Stimulated activated CD4-positive, alpha-beta T cell treated with anti-CD3 and anti-CD28 coated beads, Interleukin-4, amount 100 ng/mL, for 4 hours (primary cell): ENCODE results near the gene DYNC1LI1.

ENCODE experiments used
- DNase-seq, 2 experiments: peaks; one replicate each; pipeline ENCODE4 v3.0.0-alpha.2; 2020

Gene DYNC1LI1

DNA sequence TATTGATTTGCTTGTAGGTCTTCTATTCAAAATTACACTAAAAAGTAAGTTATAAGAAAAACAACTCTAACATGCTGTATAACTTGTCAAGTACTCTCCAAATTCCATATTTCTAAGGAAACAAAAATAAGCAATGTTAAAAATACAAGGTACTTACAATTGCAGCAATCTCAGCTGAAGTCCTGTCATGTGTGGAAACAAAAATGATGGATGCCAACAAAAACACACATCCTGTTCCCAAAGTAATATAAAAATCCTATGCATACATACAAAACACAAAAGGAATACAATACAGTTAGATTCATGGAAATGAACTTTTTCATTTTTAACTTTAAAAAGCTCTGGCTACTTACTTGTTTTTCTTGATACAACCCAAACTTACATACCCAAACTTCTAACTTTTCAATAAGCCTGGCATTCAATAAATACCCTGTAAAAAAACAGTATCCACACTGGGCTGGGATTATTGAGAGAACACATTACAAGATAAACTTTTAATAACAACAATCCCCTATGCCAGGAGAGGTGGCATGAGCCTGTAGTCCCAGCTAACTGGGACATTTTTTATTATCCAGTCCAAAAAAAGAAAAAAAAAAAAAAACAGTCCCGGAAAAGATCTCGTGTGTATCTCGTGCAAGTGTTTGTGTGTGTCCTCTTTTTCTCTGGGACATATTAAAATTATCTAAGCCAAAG, 82.7 kb downstream of the DYNC1LI1 start:
- no peak for DNase-seq

DNA sequence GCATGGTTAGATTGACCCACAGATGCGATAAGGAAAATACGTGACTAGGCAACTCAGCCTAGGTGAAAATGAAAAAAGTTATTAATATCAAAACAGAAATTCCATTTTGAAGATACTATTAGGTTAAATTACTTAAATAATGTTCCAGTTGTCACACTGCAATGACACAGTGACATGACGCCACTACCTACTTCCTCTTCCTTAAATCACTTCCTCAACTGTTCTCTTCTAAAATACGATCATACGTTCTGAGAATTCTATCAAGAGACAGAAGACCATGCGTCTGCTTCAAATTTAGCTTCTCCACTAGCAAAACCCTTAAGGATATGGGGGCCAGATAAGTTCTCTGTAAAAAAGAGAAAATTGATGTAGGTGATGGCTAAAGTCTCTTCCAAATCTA, 86.2 kb downstream of the DYNC1LI1 start:
- no peak for DNase-seq

DNA sequence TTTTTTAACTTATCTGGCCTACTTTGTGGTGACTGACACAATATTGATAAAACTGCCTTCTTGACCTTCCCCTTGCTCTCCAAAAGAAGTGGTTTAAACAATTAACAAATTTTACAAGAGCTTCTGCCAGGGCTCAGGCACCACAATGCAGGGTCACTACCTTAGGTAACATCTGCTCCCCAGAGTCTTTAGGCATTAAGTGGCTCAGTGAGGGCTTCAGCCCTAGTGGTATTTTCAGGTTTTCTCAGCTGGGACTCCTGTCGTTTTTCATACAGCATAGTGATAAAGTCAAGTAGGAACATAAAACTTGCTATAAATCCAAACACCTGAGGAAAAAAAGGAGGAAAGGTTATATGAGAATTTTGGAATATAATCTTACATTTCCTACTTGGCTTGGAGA, 86.9 kb downstream of the DYNC1LI1 start:
- no peak for DNase-seq

DNA sequence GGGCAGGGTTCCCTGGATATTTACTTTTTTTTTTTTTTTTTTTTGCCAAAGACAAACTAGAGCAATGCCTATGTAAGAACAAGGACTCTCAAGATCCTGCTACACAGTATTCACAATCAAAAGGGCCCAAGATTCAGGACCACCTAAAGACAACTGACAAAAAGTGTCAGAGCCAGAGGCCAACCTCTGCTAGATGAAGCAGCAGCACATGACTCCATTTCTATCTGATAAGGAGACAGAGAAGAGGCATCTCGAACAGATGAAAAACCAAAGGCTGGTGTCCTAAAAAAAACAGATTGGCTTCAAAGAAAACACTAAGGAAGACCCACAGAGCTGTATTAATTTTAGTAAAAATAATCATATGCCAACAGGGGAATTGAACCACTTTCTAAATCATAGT, 88.0 kb downstream of the DYNC1LI1 start:
- no peak for DNase-seq

DNA sequence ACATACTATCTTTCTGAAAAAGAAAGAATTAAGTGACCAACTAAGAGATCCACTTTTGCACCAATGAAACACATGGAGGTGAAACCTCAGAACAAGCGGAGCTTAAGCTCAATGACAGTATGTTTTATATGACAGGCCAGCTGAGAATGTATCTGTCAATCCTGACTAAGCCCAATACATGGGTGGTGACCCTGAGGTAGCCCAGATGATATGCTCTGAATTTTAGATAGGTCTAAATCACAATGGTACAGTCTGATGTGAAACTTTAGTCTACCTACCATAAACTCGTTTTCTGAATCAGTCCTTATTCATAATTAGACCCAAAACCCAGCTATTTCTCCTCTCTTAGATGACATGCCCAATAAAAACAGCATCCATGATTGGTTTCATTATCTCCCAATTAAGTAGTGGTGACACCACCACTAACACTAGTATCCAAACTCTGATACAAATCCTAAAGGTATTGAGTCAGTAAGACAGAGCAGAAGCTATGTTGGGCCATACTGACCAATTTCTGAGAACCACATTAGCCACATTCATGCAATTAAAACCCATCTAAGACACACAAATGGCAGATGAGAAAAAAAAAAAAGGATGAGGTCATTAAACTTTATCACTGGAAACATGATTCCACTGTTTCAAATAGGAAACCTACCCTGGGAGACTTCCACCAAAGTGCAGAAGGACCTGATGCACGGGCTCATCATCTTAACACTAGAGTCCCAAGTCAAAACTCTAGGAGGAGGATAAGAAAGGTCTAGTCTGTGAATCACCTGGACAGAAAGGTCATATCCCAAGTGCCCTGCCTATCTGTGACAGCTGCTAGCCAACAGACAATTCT, 88.6 kb downstream of the DYNC1LI1 start:
- DNase-seq, result no peak

DNA sequence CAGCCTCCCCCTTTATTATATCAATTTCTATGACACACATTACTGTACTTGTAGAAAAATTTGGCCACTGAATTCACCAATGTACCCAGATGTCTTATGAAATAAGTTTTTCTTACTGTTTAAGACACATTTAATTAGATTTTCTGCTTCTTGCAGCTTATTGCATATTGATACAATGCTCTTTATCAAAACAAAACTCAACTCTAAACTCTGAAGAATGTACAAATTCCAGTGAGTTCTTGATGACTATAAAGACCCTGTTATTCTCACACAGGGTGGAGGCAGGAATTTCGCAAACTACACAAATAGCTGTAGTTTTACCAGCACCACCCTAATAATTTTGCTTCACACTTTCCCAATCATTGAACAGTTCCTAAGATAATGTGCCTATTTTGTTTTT, 90.1 kb downstream of the DYNC1LI1 start:
- DNase-seq, result no peak
